GM21723 (cell line): ENCODE measurements around the gene CFL1.

Experiments
- ATAC-seq: cut with Tn5 transposase; IDR thresholded peaks from one replicate; pipeline ENCODE4 v1.9.1; 2021; ENCODE audit warnings: mild to moderate bottlenecking, moderate library complexity; ENCODE audit not compliant: unreplicated experiment

The CFL1 gene

DNA sequence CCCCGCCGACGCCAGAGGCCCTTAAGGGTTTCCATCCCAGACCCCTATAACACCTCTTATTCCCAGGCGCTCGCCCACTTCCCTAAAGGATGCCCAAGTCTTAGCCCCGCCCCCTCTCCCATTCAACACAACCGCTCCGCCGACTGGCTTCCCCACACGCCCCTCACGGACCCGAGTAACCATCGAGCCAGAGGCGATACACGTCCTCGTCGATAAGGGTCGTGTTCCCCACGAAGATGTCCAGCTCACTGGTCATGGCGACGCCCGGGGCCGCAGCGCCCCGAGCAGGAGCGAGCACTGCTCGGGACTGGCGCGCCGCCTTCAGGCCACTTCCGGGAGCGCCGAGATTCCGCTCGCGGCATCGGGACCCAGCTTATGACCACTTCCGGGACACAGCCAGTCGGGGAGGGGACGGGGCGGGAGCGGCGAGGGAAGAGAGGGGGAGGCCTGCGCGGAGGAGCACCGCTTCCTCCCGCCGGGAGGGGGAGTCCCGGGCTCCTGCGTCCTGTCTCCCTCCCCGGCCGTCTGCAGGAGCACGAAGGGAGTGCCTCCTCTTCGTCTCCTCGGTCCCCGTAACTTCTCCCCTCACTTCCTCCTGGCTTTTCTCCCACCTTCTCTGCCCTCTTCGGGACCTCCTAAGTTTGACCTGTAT lies 30.3 kb upstream of the CFL1 start, which contains the start of gene FIBP:
Gene FIBP, minus strand, starts transcription at position 309 of the 652 bp plus-strand sequence. Its CDS starts 53 bp downstream, at position 256.
- peak; percentile 48 for ATAC-seq

DNA sequence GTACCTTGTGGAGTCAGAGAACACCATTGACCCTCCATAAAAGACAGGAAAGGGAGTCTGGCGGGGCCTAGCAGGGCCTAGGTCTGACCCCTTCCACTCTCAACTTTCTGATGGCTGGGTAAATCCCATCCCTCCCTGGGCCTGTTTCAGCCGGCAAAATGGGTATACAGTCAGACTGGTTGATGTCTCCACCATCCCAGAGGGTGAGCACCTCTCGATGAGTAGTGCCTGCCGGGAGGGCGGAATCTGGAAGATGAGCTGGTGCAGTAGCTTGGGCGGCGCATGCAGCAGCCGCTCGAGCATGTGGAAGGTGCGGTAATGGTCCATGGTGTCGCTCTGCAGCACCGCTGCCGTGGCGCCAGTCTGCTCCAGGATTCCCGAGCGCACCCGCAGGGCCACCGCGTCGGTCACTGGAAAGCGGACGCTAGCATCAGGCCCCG lies 29.8 kb upstream of the CFL1 start:
- peak; percentile 4 for ATAC-seq

DNA sequence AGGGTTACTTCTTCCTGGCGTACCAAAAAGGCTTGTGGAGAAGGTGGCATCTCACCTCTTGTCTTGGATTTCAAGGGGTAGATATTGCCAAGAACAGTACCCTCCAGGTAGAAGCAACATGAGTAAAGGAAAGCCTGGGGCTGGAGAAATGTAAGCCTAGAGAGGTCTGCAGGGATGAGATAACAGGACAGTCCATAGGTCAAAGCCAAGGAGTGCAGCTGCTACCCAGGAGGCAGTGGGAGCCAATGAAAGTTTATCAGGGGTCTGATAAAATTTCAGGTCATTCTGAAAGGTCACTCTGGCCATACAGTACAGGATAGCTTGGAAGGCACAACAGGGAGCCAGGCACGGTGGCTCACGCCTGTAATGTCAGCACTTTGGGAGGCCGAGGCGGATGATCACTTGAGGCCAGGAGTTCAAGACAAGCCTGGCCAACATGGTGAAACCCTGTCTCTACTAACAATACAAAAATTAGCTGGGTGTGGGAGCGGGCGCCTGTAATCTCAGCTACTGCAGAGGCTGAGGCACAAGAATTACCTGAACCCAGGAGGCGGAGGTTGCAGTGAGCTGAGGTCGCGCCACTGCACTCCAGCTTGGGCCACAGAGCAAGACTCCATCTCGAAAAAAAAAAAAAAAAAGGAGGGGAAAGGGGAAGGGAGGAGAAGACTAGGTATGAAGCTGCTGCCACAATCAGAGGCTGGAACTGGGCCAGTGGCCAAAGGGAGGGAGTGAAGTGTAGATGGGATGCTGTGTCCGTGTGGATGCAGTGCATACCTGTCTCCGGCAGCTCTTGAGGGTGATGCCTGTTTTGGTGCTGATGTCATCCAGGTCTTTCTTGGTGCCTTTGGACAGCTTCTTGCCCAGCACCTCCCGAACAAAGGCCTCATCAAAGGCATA lies 29.1 kb upstream of the CFL1 start:
- no peak for ATAC-seq

DNA sequence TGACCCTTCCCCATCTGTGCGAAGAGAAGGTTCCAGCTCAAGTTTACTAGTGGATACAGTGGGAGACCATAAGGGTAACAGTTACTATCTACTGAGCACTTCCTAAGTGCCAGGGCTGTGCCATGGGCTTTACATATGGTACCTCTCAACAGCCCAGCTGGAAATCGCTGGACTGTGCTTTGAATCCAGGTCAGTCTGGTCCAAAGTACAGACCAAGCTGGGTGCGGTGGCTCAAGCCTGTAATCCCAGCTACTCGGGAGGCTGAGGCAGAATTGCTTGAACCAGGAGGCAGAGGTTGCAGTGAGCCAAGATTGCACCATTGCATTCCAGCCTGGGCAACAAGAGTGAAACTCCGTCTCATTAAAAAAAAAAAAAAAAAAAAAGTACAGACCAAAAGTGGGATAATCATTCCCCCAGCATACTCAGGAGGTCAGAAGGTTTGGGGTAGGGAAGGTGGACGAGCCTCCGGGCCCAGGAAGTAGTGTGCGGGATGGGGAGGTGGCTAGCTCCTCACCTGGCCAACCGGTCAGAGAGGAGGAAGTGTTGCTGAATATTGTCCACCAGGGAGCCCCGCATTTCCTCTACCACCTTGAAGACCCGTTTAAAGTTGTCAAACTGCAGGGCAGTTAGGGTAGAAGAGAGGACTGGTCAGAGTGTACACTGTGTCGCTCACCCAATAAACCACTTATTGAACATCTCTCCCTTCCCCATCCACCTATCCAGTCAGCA lies 28.0 kb upstream of the CFL1 start:
- no peak for ATAC-seq

DNA sequence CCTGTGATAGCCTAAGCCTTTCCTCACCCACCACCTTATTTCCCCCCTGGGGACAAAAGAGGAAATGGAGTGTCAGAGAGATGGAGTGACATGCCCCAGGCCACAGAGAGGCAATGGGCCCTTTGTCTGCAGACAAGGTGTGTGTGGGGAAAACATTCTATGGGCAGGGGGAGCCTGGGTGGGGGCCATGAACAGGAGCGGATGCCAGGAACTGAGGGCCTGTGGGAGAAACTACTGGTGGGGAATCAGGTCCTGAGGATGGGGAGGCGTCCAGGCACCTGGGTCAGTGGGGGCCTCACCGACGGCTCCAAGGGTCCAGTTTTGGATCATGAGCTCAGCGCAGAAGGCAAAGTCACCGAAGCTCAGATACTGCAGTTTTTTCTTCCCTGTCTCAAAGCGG lies 27.3 kb upstream of the CFL1 start:
- ATAC-seq = no peak

DNA sequence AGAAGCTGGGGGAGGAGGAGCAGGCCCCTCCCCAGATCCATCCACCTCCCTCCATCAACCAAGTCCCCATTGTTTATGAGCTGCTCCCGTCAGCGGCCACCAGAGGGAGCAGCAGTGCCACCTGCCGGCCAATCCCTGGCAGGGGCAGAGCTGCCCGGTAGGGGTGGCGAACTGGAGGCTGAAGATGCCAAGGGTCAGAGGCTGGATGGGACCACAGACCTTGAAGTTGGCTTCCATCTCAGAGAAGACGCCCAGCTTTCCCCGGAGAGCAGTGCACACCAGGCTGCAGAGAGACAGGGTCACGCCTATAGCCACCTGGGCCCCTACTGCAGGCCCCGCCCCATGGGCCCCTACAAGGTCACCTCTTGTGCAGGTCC lies 26.7 kb upstream of the CFL1 start:
- no peak for ATAC-seq

DNA sequence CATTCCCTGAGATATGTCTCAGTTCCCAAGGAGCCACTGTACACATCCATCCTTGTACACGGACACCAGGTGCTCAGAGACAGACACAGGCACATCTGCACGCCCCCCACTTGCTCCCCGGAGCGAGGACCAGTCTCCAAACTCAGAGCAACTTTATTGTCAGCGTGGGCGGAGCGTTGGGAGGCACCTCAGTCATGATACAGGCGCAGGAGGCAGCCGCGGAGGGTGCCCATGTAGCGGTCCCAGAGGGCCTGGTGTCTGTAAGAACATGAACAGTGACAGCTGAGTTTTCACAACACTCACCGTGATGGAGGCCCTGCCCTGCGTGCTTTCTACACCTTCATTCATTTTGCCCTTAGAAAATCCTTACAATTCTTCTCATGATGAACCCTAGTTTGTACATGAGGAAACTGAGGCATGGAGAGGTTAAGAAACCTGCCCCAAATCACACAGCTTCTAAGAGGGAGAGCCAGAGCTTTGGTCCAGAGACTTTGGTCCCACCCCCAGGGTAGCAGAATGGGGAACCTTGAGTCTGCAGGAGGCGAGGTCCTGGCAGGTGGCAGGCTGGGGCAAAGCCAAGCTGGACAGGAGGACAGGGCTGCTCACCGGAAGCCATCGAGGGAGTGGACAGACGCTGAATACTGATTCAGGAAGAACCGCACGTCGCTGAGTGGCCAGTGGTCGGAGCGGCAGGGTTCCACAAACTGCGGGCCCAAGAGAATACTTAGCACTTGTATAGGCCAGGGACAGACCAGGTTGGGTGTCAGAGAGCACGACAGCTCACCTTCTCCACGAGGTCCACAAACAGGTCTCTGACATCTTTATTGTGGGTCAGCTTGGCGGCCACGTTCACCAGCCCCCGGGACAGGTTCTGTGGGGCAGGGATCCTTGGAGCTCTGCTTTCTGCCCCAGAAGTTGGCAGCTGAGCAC lies 26.1 kb upstream of the CFL1 start:
- no peak for ATAC-seq

DNA sequence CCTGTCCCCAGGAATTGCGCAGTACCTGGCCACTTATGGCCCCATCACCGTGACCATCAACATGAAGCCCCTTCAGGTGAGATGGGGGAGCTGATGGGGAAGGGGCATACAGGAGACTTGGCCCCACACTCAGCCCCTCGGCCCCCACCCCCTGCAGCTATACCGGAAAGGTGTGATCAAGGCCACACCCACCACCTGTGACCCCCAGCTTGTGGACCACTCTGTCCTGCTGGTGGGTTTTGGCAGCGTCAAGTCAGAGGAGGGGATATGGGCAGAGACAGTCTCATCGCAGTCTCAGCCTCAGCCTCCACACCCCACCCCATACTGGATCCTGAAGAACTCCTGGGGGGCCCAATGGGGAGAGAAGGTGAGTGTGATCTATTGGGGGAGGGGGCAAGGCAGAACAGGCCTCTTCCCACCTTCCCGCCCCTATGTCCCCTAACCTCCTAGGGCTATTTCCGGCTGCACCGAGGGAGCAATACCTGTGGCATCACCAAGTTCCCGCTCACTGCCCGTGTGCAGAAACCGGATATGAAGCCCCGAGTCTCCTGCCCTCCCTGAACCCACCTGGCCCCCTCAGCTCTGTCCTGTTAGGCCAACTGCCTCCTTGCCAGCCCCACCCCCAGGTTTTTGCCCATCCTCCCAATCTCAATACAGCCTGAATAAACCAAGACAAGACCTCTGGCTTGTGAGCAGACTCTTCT lies 25.2 kb upstream of the CFL1 start:
- ATAC-seq = no peak

DNA sequence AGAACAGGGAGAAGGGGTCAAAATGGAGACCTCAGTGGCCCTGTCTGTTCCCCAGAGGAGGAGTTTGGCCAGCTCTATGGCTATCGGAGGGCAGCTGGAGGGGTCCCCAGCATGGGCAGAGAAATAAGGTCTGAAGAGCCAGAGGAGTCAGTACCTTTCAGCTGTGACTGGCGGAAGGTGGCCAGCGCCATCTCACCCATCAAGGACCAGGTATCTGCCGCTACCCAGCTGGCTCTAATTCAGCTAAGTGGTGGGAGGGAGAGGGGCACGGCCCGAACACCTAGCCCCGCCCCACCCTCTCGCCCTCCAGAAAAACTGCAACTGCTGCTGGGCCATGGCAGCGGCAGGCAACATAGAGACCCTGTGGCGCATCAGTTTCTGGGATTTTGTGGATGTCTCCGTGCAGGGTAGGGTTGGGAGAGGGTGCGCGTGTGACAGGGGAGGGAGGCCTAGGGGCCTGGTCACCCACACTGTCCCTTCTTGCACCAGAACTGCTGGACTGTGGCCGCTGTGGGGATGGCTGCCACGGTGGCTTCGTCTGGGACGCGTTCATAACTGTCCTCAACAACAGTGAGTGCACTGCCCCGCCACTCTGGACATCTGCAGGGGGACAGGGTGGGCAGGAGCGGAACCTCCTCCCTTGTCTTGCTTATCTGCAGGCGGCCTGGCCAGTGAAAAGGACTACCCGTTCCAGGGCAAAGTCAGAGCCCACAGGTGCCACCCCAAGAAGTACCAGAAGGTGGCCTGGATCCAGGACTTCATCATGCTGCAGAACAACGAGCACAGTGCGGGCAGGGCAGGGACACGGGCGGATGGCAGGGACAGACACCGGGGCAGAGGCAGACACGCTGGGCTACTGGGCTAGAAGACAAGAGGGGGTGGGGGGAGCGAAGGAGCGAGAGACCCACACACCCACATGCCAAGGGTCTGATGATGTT lies 24.4 kb upstream of the CFL1 start:
- no peak for ATAC-seq

DNA sequence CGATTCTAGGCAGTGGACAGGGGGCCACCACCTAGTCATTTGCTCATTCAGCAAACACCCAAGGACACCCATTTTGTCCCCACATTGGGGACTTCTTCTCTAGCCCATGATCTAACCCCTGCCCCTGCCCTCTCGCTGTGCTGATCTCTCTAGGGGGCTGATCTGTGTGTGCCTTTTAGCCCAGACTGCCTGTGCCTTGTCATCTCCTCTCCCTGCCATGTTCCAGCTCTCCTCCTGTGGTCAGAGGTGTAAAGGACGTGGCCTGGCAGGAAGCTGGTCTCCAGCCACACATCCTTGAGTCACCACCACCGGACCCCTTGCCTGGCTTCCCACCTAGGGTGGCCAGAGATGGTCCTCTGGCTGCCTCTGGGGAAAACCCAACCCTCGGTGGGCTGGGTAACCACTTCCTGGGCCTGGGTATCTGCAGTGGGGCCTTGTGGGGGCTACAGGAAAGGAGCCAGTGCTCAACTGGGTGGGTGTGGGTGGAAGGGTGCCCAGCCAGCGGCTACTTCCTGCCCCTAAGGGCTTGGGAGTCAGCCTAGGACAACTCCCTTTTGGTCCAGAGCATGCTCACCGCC lies 23.0 kb upstream of the CFL1 start:
- ATAC-seq = no peak

DNA sequence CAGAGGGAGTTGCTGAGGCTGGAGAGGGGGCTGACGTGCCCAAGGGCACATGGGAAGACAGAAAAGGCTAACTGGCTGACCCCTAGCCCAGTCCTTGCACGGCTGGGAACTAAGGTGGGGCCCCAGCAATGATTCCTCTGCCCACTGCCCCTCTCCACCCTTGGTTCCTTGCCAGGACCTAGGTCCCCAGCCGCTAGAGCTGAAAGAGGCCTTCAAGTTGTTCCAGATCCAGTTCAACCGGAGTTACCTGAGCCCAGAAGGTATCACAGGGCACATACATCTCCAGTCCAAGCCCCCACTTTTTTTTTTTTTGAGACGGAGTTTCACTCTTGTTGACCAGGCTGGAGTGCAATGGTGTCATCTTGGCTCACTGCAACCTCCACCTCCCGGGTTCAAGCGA lies 22.0 kb upstream of the CFL1 start:
- no peak for ATAC-seq

DNA sequence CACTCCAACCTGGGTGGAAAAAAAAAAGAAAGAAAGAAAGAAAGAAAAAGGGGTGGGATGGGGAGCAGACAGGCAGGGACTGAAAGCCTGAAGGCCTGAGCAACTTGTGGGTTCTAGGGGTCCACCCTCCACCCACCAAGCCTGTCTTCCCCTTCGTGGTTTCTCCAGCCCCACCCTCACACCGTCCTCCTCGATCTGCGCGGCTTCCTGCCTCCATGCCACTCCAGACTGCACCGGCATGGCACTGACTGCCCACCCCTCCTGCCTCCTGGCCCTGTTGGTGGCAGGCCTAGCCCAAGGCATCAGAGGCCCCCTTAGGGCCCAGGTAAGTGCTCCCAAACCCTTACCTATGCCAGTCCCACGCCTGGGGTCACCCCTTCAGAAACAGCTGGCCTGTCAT lies 21.6 kb upstream of the CFL1 start, which contains the start of gene CTSW:
Gene CTSW, plus strand, starts transcription at position 221 of the 400 bp plus-strand sequence. Its CDS starts 18 bp downstream, at position 239.
- ATAC-seq = no peak

DNA sequence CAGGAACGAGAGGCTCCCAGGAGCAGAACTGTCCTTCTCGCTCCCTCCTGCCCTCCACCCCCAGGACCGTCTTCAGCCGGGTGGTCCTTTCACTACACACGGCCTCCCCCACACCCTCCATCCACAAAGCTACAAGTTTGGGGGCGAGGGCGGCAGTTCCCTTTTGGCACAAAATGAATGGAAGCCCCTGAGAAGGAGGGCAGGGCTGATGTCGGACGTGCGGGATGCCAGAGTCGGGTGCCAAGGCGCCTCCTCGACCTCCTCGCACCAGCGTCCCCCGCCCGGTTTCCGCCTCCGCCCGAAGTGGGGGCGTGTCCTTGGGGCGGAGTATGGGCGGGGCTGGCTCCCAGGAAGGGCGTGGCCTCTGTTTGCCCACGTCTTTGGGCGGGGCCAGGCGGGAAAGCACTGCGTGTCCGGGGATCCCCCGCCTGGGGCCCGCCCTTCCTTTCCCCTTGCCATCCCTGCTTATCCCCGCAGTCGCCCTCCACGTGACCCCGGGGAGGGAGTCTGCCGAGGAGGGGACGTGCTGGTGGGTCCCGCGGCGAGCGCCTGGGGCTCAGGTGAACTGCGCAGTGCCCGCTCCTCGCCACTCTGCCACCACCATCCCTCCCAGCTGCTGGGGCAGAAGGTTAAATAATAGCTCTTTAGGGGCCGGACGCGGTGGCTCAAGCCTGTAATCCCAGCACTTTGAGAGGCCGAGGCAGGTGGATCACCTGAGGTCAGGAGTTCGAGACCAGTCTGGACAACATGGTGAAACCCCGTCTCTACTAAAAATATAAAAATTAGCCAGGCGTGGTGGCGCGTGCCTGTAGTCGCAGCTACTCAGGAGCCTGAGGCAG lies 15.6 kb upstream of the CFL1 start:
- ATAC-seq = peak; percentile 70

DNA sequence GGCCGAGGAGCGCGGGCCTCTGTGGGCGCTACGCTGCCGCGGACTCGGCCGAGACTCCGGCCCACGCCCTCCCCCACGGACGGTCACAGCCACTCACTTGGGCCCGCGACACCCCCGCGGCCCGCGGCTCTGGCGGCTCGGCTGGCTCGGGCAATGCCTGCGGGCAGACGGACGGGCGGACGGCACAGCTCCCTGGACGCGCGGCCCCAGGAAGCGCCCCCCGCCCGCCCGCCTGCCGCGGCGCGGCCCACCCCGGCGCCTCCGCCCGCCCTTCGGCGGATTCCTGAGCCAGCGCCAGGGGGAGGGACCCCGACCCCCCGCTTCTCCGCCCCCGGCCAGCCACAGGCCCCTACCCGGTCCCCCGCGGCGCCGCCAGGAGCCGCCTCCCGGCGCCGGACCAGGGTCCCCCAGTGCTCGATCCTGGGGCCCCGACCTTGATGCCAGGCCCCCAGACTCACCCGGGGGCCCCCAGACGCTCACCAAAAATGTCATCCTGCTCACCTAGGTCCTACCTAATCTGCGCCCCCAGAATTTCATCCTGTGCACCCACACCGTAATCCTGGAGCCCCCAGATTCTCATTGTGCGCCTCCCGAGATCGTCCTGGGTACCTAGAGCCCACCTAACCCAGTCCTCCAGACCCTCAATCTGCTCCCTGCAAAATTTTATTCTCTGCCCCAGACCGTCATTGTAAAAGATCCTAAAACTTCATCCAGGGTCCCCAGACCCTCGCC lies 14.8 kb upstream of the CFL1 start, which contains the start of gene EFEMP2:
Gene EFEMP2, minus strand, starts transcription at position 215 of the 732 bp plus-strand sequence. CDS start 446 bp downstream, outside the sequence.
- no peak for ATAC-seq

DNA sequence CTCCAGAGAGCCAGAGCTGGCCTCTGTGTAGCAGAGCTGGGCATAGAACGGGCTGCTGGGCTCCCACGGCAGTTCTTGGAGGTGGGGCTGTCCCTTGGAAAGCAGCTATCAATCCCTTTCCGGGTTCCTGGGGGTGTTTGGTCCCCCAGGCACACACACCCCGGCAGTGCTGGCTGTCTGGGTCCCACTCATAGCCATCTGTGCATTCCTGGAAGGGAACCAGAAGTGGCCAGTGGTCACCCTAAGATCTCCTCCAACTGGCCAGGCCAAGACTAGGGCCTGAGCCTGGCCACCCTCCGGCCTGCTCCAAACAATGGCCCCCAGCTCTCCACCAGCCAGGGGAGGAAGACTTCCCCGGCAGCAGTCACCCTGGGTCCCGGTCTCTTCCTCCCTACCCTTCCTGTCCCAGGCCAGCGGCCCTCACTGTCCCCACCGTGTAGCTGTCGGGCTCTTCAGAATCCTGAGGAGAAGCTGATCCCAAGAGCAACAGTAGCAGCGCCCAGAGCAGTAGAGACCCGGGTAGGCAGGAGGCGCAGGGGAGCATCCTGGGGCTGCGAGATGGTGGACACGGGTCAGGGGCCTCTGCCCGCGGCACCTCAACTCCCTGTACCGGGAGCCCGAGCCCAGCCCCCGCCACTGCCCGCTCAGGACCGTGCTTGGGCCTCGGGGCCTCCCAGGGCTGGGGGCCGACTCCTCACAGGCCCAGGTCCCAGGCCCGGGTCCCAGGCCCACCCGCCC lies 14.0 kb upstream of the CFL1 start:
- no peak for ATAC-seq
